Measurements from ENCODE around the gene STARD13.

The STARD13 gene

GRCh38 chr13:33326246-33326645 is 40.7 kb upstream of the STARD13 start:
- Histone ChIP-seq H3K27ac (no peak overlapping the region), H3K4me3 (no peak overlapping the region)
- no peak for DNase-seq (ENCODE audit: low spot score)
- no peak for TF ChIP-seq CTCF (IDR thresholded peaks at IDR 0.05)

- Histone ChIP-seq H3K4me3 (no peak overlapping the region), H3K27ac (peak overlapping the region; percentile 80 to 85)
- no peak for TF ChIP-seq CTCF (IDR thresholded peaks at IDR 0.05)
- no peak for DNase-seq (ENCODE audit: low spot score)
These were observed 38.4 kb upstream of the STARD13 start for GRCh38 chr13:33323801-33324510.

GRCh38 chr13:33322965-33323668 is 37.6 kb upstream of the STARD13 start:
- H3K27ac ChIP-seq = peak overlapping the region; percentile 80 to 85
- no peak for TF ChIP-seq CTCF (IDR thresholded peaks at IDR 0.05)
- no peak for DNase-seq (ENCODE audit: low spot score)
- peak overlapping the region; percentile 59 for H3K4me3 ChIP-seq

GRCh38 chr13:33322543-33322809 is 36.9 kb upstream of the STARD13 start:
- peak overlapping the region; percentile 59 for H3K4me3 ChIP-seq
- peak overlapping the region; percentile 80 to 85 for H3K27ac ChIP-seq
- peak; percentile 83 for DNase-seq (ENCODE audit: low spot score)
- no peak for TF ChIP-seq CTCF (IDR thresholded peaks at IDR 0.05)

- Histone ChIP-seq H3K4me3 (peak overlapping the region; percentile 59), H3K27ac (peak overlapping the region; percentile 80 to 85)
- no peak for TF ChIP-seq CTCF (IDR thresholded peaks at IDR 0.05)
- DNase-seq (ENCODE audit: low spot score) = no peak
These were observed 36.4 kb upstream of the STARD13 start for GRCh38 chr13:33321686-33322542.

GRCh38 chr13:33319859-33320258 is 34.3 kb upstream of the STARD13 start:
- no peak overlapping the region for H3K4me3 ChIP-seq
- no peak overlapping the region for H3K27ac ChIP-seq
- no peak for TF ChIP-seq CTCF (IDR thresholded peaks at IDR 0.05)
- no peak for DNase-seq (ENCODE audit: low spot score)
